GM19023 (cell line): ENCODE results near the gene TSC1.
"Not testable (repeated sequence)": the region's sequence is repeated elsewhere in the genome, so short reads cannot be mapped to it uniquely, and the experiment has no call there.

ENCODE experiments used
- ATAC-seq: cut with Tn5 transposase; IDR thresholded peaks from one replicate; pipeline ENCODE4 v1.9.1; 2021; ENCODE audit warnings: mild to moderate bottlenecking, moderate library complexity; ENCODE audit not compliant: unreplicated experiment

The TSC1 gene

DNA sequence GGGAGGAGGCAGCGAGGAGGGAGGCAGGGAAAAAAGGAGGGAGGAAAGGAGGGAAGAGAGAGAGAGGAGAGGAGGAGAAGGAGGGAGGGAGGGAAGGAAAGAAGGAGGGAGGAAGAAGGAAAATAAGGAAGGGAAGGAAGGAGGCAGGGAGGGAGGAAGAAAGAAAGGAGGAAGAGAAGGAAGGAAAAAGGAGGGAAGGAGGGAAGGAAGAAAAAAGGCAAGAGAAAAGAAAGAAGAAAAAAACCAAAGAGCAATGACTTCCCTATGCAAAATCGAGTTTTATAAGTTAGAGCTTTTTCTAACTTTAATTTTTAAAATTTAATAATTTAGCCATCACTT is 33.7 kb upstream of the TSC1 start:
- no peak for ATAC-seq

DNA sequence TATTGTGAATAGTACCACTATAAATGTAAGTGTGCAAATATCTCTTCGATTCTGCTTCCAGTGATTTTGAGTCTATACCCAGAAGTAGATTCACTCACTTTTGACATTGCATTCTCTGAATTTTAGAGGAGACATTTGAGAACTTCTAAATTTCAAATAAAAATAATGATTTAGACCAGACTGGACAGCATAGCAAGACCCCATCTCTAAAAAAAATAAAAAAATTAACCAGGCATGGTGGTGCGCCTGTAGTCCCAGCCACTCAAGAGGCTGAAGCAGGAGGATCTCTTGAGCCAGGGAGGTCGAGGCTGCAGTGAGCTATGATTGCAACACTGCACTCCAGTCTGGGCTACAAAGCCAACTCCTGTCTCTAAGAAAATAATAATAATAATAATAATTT is 32.2 kb upstream of the TSC1 start:
- no peak for ATAC-seq

DNA sequence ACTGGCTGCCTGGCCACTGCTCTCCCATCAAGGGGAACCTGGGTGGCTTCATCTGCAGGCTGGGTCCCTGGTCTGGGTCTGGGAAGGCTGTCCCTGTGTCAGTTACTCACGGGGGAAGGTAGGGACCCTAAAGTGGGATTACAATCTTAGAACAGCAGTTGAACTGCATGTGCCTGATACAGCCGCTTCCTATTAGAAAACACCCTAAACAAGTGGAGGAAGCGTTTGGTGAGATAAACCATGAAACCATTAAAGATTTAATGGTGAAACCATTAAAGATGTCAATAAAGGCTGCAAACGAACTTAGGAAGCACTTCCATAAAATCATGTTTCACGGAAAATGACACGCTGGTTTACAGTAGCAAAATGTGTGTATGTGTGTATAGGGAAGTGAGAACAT is 31.5 kb upstream of the TSC1 start:
- ATAC-seq = no peak

DNA sequence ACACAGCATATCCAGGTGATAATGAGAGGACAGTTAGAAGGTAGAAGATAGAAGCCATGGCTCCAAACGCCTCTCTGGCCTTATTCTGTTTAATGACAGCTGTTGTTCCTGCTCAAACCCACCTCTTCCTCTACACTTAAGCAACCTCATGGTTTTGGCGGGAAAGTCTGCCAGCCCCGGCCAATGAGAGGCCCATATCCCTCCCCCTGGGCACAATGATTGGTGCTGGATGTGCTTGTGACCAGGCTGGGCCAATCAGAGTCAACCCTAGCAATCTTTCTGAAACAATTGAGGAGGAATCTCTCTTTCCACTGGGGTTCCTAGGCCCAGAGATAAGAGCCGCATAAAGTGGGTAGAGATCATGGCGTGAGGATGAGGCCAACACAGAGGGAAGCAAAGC is 29.3 kb upstream of the TSC1 start:
- ATAC-seq = no peak

DNA sequence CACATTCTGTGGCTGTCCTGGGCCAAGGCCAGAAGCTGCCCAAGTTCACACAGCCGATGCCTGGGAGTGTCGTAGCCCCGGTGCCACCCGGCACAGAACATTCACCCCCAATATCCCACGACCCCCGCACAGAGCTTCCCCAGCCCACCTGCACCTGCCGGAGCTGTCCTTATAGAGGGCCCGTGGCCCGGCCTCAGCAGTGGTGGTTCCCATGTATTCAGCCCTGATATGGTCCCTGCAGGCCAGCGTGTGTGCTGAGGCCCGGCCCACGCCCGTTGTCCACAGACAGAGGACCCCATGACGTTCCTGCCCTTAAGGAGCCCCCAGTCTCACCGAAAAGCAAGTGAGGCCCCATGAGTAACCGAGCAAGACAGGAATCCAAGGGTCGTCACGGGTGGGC is 28.8 kb upstream of the TSC1 start:
- ATAC-seq = no peak

DNA sequence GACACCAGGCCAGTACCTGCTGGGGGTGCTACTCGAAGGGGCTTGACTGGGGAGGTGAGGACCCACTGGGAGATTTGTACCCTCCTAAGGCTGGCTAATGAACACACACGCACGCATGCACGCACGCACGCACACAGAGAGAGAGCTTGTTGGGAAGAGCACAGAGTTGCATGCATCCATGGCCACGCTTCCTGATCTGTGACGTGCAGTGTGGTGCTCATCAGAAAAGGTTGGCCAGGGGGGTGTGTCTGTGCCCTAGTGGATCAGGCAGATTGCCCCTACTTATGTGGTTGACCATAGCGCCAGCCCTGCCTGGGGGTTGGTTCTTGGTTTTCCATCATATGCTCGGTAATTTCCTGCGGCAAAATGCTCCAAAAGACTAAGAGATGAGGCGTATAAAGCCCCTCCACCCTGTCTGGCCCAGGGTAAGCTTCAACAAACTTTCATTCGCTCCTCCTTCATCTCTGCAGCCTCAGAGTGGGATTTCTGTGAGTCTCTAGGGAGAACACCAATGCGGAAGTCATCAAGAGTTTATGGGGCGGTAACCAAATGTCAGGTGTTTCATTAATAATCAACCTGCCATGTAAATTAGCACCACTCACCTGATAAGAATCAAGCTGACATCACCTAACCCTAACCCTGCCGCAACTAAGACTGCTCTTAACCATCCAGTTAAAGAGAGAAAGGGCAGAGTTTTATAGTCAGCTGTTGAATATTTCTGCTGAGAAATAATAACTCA is 26.1 kb upstream of the TSC1 start:
- no peak for ATAC-seq

DNA sequence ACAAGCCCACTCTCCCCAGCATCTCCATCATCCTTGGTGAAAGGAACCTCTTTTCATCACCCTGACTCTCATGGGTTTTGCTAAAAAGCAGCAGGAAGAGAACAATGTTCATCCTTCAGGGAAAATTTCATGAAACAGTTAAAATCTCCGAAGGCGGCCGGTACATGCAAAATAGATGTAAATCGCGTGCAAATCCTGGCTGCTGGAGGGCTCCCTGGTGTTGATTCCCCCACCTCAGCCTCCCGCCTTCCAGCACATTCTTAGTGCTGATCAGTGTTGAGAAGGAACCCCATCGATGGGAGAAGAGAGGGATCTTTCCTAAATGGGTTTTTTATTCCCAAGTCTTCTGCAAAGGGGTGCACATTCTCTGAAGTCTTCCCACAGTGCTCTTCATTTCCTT is 25.4 kb upstream of the TSC1 start:
- ATAC-seq = no peak

DNA sequence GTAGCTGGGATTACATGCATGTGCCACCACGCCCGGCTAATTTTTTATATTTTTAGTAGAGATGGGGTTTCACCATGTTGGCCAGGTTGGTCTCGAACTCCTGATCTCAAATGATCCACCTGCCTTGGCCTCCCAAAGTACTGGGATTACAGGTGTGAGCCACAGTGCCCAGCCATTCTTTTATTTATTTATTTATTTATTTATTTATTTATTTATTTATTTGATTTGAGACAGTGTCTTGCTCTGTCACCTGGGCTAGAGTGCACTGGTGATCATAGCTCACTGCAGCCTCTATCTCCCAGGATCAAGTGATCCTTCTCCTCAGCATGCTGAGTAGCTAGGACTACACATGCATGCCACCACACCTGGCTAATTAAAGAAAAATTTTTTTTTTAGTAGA is 23.5 kb upstream of the TSC1 start:
- ATAC-seq = not testable (repeated sequence)

DNA sequence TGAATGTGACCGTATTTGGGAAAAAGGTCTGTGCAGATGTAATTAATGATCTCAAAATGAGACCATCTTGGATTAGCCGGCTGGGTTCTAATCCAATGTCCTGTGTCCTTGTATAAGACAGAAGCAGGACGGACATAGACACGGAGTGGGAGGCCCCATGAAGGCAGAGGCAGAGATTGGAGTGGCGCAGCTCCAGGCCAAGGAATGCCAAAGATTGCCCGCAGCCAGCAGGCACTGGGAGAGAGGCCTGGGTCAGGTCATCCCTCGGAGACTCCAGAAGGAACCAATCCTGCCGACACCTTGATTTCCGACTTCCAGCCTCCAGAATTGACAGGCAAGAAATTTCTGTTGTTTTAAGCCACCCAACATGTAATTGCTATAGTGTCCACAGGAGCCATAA is 21.1 kb upstream of the TSC1 start:
- no peak for ATAC-seq

DNA sequence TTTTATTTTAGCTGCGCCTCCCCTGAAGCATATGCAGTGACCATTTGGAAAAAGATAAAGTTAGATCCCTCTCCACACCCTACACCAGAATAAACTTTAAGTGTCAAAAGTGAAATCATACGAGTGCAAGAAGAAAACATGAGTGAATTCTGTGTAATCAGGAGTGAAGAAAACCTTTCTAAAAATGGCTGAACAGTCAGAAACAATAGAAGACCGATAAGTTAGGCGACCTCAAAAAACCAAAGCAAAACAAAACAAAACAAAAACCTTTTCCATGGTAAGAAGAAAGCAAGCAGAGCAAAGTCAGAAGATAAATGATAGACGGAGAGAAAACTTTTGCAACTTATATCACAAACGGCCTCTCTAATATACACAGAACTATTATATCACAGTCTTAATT is 16.6 kb upstream of the TSC1 start:
- no peak for ATAC-seq

DNA sequence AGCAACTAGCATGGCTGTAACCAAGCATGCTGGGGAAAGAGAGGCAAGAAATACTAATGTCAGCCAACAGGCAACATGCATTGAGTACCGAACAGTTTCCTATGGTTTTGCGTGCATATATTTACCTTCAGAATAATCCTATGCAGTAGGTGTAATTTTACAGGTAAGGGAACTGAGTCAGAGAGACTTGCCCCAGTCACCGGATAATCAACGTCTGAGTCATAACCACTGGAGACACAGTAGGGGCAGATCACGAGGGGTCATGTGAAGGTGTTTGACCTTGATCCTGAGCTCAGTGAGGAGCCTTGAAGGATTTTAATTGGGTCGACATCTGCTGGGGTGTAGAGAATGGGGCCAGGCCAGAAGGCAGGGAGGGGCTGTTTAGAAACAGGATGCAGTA is 13.4 kb upstream of the TSC1 start:
- ATAC-seq = no peak

DNA sequence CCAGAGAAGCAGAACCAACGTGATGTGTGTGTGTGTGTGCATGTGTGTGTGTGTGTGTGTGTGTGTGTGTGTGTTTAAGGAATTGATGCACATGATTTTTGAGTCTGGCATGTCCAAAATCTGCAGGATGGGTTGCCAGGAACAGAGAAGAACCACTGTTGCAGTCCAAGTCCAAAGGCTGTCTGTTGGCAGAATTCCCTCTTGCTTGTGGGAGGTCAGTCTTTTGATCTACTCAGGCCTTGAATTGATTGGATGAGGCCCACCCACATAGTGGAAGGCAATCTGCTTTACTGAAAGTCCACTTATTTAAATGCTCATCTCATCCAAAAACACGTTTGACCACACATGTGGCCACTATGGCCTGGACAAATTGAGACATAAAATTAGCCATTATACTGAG is 11.4 kb upstream of the TSC1 start:
- no peak for ATAC-seq

DNA sequence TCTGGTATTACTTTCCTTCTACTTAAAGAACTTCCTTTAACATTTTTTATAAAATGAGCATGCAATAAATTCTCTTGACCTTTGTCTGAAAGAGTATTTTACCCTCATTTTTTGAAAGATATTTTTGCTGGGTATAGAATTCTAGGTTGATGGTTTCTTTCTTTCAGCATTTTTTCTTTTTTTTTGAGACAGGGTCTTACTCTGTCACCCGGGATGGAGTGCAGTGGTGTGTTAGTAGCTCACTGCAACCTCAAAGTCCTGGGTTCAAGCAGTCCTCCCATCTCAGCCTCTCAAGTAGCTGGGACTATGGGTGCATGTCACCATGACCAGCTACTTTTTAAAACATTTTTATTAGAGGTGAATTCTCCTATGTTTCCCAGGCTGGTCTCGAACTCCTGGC is 10.7 kb upstream of the TSC1 start:
- ATAC-seq = no peak

DNA sequence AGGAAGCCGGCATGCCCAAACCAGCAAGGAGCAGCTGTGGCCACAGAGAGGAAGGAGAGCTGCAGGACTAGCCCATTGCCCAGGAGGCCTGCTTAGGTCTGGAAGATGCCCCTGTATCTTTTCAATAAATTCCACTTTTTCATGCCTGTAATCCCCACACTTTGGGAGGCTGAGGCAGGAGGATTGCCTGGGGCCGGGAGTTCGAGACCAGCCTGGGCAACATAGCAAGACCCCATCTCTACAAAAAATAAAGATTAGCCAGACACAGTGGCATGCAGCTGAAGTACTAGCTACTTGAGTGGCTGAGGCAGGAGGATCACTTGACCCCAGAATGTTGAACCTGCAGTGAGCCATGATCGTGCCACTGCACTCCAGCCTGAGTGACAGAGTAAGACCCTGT is 5.3 kb upstream of the TSC1 start:
- ATAC-seq = no peak

DNA sequence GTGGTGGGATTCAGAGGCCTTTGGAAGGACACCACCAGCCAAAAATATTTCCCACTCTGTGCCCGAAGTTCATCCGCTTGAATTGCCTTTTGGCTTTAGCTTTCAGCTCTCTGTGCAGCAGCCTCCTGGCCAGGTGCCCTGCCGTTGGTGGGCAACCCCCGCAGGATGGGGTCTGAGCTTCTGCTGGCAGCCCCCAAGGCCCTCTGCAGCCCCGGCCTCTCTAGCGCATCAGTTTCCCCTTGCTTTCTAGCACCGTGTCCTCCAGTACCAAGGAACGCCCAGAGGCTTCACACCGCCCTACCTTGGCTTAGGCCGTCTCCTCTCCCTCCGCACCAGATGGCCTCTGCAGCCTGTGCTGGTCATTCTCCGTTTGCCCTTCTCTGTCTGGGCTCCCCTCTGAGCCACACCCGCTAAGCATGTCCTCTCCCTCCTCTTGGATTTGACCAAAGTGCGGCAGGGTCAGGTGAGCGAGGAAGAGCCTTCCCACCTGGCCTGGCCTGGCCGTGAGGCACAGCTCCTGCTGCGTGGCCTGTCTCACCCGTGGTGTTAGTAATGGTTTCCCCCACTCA is 4.2 kb upstream of the TSC1 start:
- no peak for ATAC-seq

DNA sequence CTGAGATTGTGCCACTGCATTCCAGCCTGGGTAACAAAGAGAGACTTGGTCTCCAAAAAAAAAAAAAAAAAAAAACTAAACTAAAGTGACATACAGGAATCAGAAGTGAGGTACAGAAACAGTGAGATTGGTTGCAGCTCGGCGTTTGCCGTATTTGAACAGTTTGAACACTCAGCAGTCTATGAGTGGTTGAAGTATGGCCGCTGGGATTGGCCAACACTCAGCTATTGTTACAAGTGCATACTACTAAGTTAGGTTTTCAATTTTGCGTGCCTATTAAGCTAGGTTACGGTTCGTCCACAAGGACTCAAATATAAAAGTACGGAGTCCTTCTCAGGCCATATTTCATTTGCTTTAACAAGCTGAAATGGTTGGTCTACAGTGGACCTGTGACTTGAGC is 3.3 kb upstream of the TSC1 start:
- ATAC-seq = no peak

DNA sequence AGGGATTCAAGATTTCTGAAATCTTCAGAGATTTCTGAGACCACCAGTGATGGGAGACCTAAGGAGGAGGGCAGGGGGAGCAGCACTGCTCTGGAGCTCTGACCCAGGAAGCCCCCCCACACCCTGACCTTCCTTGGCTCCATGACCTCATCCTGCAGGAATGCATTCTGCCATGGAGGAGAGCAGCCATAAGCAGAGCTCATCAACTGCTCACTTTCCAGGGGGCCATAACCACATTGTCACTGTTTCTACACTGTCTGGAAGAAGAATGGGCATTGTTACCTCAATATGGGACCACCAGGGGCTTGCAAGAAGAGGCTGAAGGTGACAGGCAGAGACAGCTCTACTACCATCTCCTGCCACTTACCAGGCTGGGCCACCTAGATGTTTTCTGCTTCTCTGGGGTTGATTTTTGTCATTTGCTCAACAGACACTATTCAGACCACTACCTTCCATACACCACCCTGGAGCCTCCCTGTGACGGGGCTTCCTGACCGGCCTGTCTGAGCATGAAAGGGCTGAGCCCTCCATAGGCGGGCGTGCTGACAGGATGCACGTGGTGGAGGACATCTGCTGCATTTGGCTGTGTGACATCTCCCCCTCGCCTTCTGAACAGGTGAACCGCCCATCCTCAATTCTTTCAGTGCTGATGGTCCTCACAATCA is 2.3 kb upstream of the TSC1 start:
- no peak for ATAC-seq

DNA sequence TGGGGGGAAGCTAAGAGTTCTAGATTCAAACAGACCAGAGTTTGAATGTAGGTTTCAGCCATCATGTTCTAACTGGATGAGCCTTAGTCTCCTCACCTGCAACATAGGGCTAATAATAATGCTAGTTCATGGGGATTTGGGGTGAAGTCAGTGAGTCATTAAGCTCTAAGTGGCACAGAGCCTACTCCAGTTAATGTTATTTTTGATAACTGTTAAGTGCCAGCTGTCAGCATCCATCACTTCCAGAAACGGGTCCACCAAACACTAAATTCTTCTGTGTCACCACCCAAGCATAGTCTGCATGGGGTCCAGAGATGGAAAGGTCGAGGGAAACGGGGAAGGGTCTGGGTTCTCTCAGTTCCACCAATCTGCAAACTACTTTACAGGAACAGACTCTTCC is 1.8 kb upstream of the TSC1 start:
- ATAC-seq = no peak

DNA sequence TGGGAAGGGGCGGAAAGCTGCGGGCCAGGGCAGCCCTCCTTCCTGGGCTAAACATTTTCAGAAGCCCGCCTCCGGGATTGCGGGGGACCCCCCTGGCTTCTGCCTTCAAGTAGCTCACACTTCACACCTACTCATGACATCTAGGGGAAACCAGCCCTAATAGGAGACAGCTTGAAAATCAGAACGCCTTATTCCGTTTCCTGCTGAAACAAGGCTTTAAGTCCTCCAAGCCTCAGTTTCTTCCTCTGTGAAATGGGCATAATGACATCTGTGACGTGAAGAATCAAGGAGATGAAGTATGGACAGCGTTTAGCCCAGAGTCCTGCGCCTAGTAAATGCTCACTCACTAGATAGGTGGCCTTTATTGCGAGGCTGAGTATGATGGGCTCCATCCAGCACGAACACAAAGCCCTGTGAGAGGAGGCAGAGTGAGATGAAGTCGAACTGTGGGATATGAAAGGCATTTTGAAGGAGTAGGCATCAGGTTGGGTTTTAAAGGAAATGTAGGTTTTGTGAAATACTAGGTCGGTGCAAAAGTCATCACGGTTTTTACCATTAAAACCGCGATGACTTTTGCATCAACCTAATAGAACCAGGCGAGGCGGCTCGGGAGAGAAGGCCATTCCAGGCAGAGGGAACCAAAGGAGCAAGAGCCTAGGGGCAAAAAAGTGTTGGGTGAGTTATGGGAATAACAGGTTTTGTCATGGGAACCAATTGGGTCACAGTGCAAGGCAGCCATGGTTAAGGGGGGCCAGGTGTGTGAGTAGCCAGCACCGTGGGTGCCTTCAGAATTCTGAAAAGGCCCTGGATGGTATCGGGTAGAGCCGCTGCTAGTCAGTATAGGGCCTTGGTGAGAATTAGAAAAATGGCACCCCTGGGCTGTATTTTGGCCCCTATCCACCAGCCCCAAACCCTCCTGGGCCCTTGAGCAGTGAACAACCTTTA is 1.0 kb upstream of the TSC1 start:
- ATAC-seq = peak; percentile 13

DNA sequence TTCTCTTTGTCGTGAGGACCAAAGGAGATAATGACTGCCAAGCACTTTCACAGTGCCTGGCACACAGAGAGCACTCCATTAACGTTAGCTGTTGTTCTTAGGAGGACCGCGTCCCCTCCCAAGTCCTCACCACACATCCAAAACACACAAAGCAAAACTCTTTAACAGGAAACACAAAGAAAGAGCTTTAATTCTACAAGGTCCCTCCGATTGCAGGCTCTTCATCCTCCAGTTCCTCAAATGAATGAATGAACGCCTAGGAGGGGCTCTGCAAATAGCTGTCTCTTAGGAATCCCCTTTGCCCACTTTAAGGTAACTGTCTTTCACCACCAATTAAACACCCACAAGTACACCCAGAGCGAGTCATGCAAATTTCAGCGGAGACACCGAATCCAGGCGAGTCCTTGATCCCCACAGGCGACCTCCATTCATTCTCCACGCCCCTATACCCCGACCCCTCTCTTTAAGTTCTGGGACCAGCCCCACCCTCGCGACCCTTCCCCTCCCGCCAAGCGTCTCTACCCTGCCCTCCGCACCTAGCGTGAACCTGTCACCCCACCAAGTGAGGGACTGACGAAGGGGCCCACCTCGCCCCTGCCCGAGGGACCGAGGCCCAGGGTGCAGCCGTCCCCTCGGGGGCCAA is 644 bp downstream of the TSC1 start:
- ATAC-seq = peak; percentile 2

DNA sequence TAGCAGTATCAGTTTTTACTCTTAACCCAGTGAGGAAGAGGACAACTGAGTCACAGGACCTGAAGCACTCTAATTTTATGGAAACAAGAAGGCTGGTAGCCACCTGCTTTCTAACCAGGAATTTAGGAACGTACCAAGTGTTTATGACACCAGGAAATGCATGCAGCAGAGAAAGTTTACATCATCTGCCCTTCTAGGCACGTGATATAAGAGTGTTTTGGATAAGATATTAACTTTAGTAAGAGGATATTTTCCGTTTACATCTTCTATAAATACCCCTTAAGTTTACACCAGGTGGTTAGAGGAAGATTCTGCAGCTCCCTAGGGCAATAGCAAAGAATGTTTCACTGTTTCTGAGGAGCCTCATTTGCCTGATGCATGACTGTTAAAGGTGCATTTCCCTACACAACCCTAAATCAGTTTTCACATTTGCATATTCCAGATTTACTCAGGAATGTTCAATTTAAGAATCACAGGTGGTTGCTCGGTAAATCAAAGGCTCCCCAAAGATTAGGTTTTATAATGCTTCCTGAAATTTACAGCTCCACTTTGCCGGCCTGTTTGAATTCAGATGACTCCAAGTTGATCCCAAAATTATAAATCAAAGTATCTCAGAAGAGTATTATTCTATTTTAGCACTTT is 1.8 kb downstream of the TSC1 start:
- ATAC-seq = no peak
